NOMO-1 (cell line): ENCODE measurements around the gene ZNF30.
"Not testable (repeated sequence)": the region's sequence is repeated elsewhere in the genome, so short reads cannot be mapped to it uniquely, and the experiment has no call there.

ENCODE experiments used
- DNase-seq, 2 experiments: peaks; one replicate each; lab custom pipeline; 2025; ENCODE audit not compliant: unreplicated experiment in 2 of 2; lab: John Stamatoyannopoulos, UW

ZNF30 gene

GRCh38 chr19:34985249-34986022 lies 58.7 kb downstream of the ZNF30 start:
- no peak for DNase-seq

GRCh38 chr19:34988119-34988518 lies 61.4 kb downstream of the ZNF30 start:
- DNase-seq, result no peak

GRCh38 chr19:34989298-34989697 lies 62.6 kb downstream of the ZNF30 start:
- no peak for DNase-seq

GRCh38 chr19:34990578-34991192 lies 64.0 kb downstream of the ZNF30 start:
- no peak for DNase-seq

GRCh38 chr19:34991542-34992333 lies 65.0 kb downstream of the ZNF30 start:
- no peak for DNase-seq

- DNase-seq, result not testable (repeated sequence)
These were observed 65.9 kb downstream of the ZNF30 start for GRCh38 chr19:34992582-34992981.

GRCh38 chr19:34994286-34994642 lies 67.6 kb downstream of the ZNF30 start:
- DNase-seq, result no peak
